ENCODE measurements around the gene TBC1D4.

The TBC1D4 gene

DNA sequence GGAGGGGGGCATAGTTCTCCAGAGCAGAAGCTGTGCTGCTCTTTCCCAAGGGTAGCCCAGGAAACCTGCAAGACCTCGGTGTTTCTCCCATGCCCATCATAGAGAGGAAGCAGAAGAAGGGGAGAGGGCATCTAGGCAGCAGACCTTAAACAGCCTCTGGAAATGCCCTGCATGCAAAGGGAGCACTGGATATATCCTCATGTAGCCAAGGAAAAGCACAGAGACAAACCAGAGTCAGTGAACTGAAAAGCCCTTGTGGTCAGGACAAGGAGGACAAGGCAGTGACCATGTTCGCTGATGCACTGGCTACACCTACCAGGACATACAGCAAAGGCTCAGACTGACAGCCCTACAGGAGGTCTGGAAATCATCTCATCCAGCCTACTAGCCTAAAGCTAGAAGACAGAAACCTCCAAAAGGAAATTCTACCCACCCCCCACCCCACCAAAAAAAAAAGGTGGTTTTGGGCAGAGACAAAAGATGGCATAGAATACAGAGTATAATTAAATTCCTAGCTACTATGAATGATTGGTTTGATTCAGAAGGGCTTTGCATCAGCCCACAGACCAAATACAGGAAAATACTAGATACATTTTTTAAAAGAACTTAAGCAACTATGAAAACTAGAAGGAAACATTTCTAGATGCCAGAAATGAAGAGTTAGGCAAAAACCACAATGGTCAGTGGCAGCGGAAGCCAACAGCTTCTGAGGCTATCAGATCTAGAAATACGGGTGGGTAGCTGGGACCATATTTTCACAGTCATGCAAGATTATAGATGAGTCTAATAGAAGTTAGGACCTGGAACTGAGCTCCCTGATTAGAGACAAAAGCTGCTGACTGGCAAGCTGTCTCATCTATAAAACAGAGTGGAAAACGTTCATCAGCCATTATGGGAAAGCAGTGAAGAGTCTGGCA, 4.4 kb upstream of the TBC1D4 start:
- DNase-seq (no peak), ATAC-seq (no peak)

DNA sequence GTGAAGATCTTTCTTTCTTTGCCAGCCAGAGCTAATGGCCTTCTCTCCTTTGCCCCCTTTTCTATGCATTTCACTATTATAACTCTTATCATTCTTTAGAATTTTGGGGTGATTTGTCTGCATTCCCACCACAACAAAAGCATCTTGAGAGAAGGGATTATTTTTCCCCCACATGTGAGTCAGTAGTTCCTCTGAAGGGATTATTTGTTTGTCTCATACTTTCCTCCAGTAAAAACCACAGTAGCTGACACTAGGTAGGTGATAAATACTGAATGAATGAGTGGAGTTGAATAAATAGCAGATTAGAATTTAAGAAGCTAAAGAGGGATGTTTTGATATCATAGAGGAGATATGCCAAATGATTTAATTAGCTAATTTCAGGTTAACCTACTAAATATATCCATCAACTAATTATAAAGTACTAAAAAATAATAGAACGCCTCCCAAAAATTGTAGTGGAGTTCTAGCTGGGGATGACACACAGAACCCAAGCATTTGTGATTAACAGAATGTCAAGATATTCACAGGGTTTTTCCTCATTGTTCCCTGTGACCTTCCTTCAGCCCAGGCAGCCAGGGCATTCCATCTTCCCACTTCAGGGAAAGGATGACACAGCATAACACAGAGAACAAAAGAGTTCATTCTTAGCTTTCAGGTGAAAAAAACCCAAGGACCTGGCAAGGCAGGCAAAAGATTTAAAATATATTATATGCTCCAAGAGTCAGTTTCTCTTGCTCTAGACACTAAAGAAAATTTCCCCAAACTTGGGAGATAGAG, 3.5 kb upstream of the TBC1D4 start:
- ATAC-seq: peak; percentile 30
- DNase-seq: no peak

DNA sequence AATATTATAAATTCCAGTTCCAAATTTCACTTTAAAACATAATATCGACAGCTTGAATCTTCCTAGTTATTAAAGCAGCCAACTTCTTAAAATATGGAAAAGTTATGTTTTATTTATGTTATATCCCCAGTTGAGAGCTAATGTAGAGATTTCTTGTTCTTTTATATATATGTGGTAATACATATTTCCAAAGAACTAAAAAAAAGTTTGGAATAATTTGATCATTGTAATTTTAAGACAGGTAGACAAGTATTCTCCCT, 781 bp upstream of the TBC1D4 start:
- DNase-seq (no peak), ATAC-seq (no peak)

DNA sequence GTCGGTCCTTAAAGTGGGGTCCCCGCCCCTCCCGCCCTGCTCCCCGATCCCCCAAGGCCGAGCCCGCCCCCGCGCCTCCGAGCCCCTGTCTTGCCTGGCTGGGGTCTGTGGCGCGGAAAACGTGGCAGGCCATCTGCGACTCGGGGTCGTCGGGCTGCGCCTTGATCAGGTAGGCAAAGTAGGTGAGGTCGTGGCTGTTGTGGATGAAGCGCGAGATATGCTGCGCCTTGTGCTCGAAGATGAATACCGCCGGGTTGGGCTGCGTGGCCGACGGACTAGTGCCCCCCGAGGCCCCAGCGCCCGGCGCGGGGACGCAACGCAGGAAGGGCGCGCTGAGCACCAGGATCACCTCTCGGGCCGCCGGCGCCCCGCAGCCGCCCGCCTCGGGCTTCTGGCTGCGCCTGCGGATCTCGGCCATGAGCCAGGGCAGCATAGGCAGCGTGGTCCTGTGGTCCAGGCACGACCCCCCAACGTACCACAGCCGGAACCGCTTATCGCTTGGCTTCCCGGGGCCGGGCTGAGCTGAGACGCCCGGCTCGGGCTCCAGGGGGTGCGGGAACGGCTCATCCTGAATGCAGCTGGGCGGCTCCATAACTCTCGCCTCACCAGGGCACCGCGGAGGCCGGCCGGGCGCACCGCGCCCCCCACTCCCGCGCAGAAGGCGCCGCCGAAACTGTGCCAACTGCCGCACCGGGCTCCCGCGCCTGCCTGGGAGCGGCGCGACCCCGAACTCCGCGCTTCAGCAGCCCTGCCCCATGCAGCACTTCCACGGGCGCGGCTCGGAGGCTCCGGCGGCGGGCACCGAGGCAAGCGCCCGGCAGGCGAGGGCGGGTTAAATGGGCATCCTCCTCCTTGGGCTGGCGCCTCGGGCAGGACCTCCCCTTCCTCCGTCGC, 546 bp downstream of the TBC1D4 start:
- DNase-seq: peak; percentile 48

DNA sequence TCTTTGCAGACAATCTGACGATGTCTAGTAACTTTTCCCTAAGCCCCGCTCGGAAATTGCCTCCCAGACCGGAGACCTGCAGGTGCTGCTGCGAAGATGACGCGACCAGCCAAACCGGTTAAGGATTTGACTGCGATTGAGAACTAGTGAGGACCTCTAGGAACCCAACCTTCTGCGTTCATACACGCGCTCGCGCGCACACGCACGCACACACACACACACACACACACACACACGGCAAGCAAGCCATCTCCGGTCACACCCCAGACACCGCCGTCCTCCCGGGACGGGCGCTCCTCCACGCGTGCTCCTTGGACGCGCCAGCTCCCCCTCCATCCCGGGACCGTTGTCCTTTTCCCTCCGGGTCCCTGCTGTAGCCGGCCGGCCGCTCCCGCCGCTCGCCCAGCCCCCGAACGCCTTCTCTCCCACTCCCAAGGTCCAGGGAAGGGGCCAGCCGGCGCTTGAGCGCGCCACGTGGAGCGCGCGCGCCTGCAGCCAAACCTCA, 1.2 kb downstream of the TBC1D4 start:
- no peak for ATAC-seq
- peak; percentile 38 for DNase-seq

More for the DNA sequence above, 546 bp downstream of the TBC1D4 start:
- peak; percentile 16 for ATAC-seq

DNA sequence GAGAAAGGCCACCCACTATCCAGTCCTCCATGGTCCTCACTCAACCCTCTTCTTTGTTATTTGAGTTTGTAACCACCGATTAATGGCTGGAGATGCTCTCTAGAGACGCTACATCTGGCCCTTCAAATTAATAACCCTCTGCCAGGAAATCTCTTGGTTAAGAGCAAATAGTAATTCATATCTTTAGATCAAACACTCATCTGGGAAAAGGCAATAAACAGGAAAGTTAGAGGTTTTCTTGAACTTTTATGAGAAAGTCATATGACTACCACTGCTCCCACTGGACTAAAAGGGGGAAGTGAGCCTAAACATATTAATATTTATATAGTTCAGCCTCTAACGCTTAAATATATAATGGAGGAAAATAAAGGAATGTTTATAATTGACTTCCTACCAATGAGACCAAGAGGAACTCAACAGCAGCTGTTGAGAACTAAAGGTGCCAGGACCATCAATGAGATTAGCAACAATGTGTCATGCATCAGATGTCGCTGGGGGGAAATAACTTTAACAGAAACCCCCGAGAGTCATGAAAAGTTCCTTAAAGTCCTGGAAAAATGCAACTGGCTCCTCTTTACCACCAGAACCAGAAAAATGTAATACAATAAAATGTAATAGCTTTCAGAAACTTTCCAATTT, 2.7 kb downstream of the TBC1D4 start:
- ATAC-seq (no peak), DNase-seq (no peak)

DNA sequence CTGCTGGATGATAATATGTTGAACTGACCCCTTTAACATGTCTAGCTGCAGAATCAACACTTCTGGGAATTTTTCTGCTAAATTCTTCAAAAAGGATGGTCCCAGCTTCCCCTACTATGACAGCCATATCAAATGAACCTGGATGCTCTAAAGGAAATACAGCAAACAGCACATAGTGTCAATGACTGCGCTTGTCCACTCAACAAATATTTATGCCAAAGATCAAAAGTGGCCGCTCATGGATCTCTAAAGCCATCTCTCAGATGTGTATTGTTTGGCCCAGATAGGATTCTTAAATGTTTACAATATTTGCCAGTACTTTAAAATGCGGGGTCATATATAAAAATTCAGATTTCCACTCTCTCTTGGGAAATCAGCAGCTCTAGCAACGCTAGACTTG, 3.3 kb downstream of the TBC1D4 start:
- DNase-seq (no peak), ATAC-seq (no peak)

DNA sequence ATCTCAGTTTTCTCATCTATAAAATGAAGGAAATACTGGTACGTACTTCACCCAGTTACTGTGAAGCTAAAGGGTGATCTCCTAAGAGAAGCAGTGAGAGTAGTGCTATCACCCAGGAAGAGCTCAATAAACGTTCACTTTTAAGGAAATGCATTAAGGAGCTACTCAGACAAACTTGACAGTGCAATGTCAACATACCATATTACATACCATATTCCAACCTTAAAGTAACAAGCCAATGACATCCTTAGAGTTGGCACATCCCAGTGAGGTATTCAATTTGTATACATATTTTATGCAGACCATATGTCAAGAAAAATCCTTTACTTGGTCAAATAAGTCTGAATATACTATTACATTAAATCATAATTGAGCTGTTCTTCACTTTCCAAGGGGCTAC, 7.0 kb downstream of the TBC1D4 start:
- no peak for DNase-seq
- ATAC-seq: no peak

DNA sequence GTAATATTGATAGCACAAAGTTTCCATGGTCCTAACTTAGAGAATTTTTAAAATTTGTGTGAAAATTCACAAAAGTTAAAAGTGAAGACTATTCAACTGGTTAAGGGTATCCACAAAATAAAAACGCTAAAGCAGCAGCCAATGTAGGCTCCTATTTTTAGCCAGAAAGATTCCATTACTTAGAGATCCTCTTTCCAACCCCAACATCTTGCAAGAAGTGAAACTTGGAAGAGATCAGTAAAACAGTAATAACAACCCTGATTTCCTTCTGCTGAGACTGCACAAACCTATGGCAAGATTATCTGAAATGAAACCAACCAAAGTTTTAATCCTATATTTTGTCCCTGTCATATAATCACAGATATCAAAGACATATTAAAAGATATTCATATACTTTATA, 8.5 kb downstream of the TBC1D4 start:
- DNase-seq (no peak), ATAC-seq (no peak)

DNA sequence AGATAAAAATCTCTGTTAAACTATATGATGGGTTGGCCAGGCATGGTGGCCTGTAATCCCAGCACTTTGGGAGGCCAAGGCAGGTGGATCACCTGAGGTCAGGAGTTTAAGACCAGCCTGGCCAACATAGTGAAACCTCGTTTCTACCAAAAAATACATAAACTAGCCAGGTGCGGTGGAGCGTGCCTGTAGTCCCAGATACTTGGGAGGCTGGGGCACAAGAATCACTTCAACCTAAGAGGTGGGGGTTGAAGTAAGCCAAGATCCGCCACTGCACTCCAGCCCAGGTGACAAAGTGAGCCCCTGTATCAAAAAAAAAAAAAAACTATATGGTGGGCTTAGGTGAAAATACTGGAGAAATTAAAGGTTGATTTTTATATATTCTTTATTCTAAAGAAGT, 11.3 kb downstream of the TBC1D4 start:
- DNase-seq (no peak), ATAC-seq (no peak)

DNA sequence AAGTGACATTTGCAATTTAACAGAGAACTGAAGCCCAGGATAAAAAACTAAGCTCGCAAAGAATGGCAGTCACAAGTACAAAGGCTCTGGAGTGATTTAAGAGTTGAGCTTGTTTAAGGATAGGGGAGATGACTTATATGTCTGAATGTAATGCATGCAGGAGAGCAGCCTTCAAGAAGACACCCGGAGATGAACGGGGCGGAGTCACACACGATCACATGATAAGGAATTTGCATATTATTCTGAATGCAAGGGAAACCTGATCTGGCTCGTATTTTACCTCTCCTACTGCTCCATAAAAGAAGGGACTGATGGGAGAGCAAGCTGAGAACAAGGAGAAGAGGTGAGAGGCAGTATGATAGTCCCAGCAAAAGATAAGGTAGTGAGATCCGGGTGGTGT, 12.9 kb downstream of the TBC1D4 start:
- DNase-seq (no peak), ATAC-seq (no peak)

DNA sequence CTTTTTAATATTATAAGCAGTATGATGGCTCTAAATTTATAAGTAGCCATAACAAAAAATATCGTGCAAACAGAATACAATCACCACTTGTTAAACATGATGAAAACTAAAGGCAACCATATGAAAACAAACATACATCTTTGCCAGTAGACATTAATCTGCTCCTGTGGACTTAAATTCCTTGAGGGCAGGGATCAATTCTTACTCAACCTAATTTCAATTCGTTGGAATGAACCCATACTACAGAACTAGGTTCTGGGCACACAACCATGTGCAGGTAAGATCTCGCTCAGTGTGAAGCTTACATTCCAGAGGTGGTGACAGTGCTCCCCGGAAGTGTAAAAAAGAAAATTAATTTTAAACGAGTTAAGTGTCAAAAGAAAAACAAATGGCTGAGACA, 13.4 kb downstream of the TBC1D4 start:
- DNase-seq (no peak), ATAC-seq (no peak)

DNA sequence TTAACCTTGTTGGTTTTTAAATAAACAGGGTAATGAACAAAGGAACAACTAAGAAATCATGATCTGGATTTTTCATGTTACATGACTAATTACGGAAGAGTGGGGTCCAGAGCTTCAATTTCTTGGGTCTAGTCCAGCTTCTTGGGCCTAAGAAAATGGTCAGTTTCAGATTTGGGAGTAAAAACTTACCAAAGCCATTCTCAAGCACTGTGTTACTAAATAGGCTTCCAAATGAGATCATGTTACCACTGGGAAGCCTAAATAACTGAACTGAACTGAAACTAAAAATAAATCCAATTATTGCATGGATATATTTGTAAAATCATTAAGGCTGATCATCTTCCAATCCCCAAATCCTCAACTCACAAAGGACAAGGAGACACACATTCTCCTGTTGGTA, 13.9 kb downstream of the TBC1D4 start:
- no peak for ATAC-seq

DNA sequence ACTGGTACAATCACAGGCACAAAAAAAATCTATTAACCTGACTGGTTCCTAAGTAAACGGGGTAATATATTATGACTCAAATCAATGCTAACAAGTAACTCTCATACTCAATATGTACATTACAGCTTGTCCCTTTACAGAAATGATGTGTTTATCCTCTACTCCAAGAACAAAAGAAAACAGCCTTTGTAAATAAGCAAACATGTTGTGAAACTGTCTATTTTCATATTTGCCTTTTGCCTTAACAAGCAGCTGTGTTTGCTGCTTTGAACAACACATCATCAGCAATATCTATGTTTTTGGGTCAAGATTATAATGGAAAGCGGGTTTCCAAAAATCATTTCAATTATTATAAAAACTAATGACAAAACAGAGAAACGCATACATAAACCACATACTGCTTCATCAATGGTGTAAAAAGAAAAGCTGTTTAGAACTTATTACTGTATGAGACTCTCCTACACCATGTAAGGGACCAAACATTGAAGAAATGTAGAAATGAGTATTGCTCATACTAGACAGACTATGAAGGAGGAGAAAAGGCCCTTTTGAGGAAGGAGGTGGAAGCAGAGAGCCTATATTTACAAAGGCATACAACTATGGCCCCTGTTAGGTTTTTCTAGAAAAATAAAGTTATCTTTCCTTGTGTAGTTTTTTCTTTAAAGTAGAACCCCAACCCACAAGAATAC, 14.8 kb downstream of the TBC1D4 start:
- DNase-seq: no peak
- ATAC-seq: no peak

More for the DNA sequence above, 13.9 kb downstream of the TBC1D4 start:
- DNase-seq: no peak

DNA sequence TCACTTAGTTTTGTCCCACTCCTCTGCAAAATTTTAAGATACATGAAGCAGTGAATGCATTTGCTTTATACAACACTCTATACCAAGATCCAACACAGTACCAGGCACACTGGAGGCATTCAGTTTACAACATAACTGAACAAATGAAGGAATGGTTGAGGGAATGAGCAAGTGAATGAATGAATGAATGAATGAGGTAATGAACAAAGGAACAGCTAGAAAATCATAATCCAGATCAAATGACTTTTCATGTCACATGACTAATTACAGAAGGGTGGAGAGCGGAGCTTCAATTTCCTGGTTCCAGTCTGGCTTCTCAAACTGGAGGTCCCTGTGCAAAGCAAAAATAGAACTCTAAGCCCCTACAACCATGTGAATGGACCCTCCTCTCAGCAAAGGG, 16.7 kb downstream of the TBC1D4 start:
- no peak for ATAC-seq

DNA sequence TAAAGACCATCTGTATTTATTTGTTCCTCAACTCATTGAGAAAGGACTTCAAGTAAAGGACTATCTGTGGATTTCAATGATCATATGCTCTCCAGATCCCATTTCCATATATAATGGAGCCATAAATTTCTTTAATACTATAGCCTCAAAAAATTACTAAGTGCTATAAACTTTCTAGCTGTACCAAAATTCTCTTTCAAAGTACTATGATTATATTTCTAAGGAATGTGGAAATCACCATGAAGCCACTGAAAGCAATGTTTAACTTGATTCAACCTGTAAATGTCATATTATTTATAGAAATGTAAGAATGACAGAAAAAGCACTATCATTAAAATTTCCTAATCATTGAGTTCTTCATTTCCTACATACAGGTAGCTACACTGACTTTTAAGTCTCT, 20.7 kb downstream of the TBC1D4 start:
- DNase-seq: no peak
- no peak for ATAC-seq

More for the DNA sequence above, 16.7 kb downstream of the TBC1D4 start:
- no peak for DNase-seq

DNA sequence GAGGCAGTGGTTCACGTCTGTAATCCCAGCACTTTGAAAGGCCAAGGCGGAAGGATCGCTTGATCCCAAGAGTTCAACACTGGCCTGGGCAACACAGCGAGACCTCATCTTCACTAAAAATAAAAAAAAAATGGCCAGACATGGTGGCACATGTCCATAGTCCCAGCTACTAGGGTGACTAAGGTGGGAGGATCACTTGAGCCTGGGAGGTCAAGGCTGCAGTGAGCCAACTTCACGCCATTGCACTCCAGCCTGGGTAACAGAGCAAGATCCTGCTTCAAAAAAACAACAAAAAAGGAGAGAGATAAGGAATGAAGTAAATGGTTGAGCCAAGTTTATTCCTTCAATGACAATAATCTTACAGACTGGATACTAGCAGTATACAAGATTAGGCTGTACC, 21.3 kb downstream of the TBC1D4 start:
- ATAC-seq (no peak), DNase-seq (no peak)

DNA sequence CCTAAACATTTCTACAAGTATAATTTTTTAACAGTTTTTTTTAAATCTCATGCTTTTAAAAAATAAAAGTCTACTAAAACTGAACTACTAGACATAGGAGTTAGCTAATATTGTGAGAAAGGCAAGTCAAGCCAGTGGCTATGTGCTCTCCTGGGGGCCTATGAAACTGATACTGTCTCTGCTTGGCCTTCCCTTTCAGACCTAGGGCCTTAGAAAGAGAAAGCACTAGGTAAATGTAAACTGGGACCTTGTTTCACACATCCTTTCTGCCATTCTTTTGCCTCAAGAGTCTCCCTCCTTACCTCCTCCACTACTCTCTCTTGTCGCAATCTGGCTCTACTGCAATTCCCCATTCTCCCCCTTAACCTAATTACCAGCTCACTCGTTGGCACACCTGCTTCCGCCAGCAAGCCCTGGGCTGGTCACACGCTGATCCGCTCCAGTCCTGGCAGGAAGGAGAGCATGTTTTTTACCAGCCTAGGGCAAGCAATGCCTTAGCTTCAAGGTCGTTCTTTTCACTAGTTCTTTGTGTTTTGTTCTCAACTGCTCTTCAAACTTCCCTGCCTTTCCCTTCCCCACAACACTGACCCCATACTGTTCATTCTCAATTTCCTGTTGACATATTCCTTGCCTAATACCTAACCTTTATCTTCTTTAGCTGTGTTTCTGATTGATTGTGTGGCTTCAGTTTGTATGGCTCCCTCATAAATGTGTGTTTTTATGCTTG, 23.1 kb downstream of the TBC1D4 start:
- DNase-seq (no peak), ATAC-seq (no peak)

DNA sequence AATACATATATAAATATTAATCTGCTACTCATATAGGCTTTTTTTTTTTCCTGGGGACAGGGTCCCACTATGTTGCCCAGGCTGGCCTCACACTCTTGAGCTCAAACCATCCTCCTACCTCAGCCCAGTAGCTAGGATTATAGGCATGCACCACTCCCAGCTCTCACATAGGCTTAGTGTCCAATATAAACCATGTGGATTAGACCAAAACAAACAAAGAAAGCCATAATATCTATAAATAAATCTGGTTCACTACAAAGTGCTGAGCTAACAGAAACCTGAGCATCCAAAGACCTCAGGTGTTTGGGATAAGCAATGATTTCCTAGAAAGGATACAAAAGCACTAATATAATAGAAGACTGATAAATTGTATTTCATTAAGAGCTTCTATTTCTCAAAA, 26.0 kb downstream of the TBC1D4 start:
- ATAC-seq: no peak
- no peak for DNase-seq

DNA sequence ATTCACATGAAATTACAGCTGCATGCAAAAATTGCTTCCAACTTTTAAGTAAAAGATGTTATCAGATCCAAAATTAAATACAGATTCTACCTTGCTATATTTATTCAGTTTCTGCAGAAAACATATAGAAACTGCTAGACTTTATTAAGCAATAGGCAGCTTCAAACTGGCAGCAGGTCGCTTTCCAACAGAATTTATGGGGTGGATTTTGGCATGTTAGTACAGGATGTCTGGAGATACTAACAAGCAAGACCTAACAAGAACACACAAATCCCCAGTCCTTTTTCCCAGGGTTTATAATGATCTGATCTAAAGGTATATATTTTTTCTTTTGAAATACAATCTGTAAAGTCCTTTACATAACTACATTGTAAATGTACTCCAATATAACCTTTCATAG, 27.5 kb downstream of the TBC1D4 start:
- ATAC-seq: no peak
- no peak for DNase-seq

DNA sequence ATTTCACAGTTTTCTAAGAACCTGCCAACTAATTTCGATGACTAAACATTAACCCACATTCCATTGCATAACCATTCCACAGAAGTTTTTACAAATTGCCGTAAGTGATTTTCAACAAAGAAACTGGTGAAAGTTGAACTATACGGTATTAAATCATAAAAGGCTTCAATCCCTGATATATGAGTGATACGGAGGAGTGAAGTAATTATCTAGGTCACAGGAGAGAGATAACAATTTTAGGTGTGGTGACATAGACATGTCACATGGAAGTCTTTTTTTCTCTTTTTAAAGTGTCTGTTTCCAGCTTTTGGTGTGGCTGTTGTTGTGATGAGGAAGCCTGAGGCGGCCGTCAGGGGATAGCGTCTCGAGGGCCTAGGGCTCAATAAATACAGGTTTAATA, 29.4 kb downstream of the TBC1D4 start:
- DNase-seq: no peak
- ATAC-seq: no peak

Measured in stimulated activated naive CD8-positive, alpha-beta T cell treated with anti-CD3 and anti-CD28 coated beads, Interleukin-15, Interleukin-2, amounts not matched to agents 100 U/mL and 50 U/mL, for 24 hours (primary cell).